Measurements from ENCODE around the gene RAD51B.

RAD51B gene

GRCh38 chr14:68154275-68154674 lies 334.7 kb downstream of the RAD51B start:
- Mint-ChIP-seq H3K27me3 (ENCODE audit: low read depth) (no peaks in the 10 kb centered on the region), H3K27ac (peak overlapping the region in 1 of 3 experiments; percentile 54), H3K4me1 (peaks cover 26% of the 10 kb centered on the region), H3K36me3 (ENCODE audit: low read depth) (peaks cover 26% of the 10 kb centered on the region), H3K4me3 (no peak overlapping the region), H3K9me3 (peaks cover 39% of the 10 kb centered on the region)
- TF ChIP-seq CTCF (IDR thresholded peaks at IDR 0.05; ENCODE audit: unreplicated experiment in 3 of 3), result no peak

- peaks cover 14% of the 10 kb centered on the region for H3K9me3 Mint-ChIP-seq
- TF ChIP-seq CTCF (IDR thresholded peaks at IDR 0.05; ENCODE audit: unreplicated experiment in 3 of 3), result no peak
- H3K4me1 Mint-ChIP-seq, result peaks cover 49% of the 10 kb centered on the region
- peaks cover 9% of the 10 kb centered on the region for H3K36me3 Mint-ChIP-seq (ENCODE audit: low read depth)
- H3K27ac Mint-ChIP-seq, result peak overlapping the region; percentile 46 to 96 (median 71)
- no peak overlapping the region for H3K4me3 Mint-ChIP-seq
- H3K27me3 Mint-ChIP-seq (ENCODE audit: low read depth), result no peaks in the 10 kb centered on the region
These were observed 338.4 kb downstream of the RAD51B start for GRCh38 chr14:68157971-68158371.

- H3K4me3 Mint-ChIP-seq, result no peak overlapping the region
- no peak for TF ChIP-seq CTCF (IDR thresholded peaks at IDR 0.05; ENCODE audit: unreplicated experiment in 3 of 3)
- peak overlapping the region; percentile 59 to 96 (median 71) for H3K27ac Mint-ChIP-seq
- H3K4me1 Mint-ChIP-seq, result peaks cover 56% of the 10 kb centered on the region
- peaks cover 5% of the 10 kb centered on the region for H3K36me3 Mint-ChIP-seq (ENCODE audit: low read depth)
- peaks cover 10% of the 10 kb centered on the region for H3K9me3 Mint-ChIP-seq
- H3K27me3 Mint-ChIP-seq (ENCODE audit: low read depth), result no peaks in the 10 kb centered on the region
These were observed 339.1 kb downstream of the RAD51B start for GRCh38 chr14:68158640-68159039.

DNA sequence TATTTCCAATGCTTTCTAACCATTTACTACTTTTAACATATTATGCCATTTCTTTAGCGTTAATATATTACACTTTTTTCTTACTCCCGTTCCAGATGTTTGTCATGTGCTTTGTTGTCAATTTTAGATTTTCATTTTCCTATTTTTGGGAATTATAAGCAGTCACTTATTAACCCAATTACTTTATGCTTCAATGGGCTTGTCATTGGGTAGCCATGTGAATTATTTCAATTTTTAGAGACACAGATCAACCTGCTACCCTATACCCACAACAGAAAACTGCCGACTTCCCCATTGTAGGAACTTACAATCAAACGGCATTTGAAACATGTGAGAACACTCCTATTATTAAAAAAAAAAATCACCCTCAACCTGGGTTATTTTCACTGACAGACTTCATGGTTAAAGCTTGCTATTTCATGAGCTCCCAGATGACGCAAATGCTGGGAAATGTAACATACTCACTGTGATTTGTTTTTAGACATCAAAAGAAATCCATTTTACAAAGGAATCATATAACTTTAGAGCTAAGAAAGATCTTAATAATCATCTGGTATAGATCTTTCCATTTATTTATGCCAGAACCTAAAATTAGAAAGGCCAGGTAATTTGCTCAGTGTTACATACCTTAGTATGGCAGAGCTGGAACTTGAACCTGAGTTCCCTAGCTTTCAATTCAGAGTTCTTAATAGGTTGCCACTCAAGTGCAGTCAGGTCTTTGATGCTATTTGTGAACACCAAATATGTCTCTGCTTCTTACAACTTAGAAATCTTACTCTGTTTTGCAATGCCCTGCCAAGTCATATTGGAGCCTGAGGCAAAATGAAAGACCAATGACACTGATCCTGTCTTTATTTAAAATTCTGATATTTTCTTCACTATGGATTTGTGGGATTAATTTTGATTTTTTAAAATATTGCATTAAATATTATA lies 340.4 kb downstream of the RAD51B start:
- TF ChIP-seq CTCF (IDR thresholded peaks at IDR 0.05; ENCODE audit: unreplicated experiment in 3 of 3), result no peak
- H3K36me3 Mint-ChIP-seq (ENCODE audit: low read depth), result no peaks in the 10 kb centered on the region
- peaks cover 2% of the 10 kb centered on the region for H3K9me3 Mint-ChIP-seq
- no peak overlapping the region for H3K4me3 Mint-ChIP-seq
- H3K4me1 Mint-ChIP-seq, result peaks cover 68% of the 10 kb centered on the region
- peak overlapping the region; percentile 54 to 95 (median 86) for H3K27ac Mint-ChIP-seq
- no peaks in the 10 kb centered on the region for H3K27me3 Mint-ChIP-seq (ENCODE audit: low read depth)

DNA sequence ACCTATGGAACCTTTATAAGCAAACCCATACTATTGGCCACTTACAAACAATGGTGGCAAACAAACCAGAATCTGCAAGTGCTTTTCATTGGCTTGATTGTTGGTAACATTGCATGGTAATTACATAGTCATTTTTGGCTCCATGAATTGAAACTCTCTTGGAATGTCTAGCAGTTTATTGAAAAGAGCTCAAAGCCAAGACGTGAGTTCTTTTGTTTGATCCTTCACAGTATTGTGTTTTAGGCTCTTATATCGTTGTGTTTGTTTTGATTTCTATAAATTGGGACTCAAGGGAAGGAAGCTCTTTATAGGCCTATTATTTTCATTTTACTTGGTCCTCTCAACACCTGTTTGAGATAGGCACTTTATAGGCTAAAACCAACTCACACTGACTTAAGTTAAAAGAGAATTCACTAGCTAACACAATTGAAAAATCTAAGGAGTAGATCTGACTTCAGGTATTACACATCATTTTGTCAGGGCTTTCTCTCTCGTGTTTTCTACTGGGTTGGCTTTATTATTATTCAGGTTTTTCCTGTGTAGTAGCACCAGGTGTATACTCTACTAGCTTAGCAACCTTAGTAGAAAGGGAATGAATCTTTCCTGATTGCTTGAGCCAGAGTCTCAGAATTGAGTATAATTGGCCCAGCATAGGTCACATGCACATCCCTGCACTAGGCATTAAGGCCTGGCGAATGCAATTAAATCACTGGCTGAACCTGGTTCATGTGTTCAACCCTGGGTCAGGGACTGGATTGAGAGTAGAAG lies 341.4 kb downstream of the RAD51B start:
- Mint-ChIP-seq H3K27ac (peak overlapping the region; percentile 27 to 95 (median 82)), H3K27me3 (ENCODE audit: low read depth) (no peaks in the 10 kb centered on the region), H3K36me3 (ENCODE audit: low read depth) (no peaks in the 10 kb centered on the region), H3K9me3 (peaks cover 2% of the 10 kb centered on the region), H3K4me1 (peaks cover 73% of the 10 kb centered on the region), H3K4me3 (no peak overlapping the region)
- TF ChIP-seq CTCF (IDR thresholded peaks at IDR 0.05; ENCODE audit: unreplicated experiment in 3 of 3), result no peak

All from nephron (organoid).